ENCODE results near the gene CRACDL.

- TF ChIP-seq TAF1 (IDR thresholded peaks at IDR 0.05; ENCODE audit: borderline replicate concordance, low read depth, low read length) (no peak), POLR2AphosphoS5 (IDR thresholded peaks at IDR 0.05; ENCODE audit: low read depth, low read length) (no peak), POLR2A (IDR thresholded peaks at IDR 0.05; ENCODE audit: low read depth, low read length) (no peak)
Observed at GRCh38 chr2:98884658-98885057, 51.4 kb downstream of the CRACDL start.

Measured in GM12892 (cell line).